ENCODE measurements around the gene SSR2.
"Not testable (repeated sequence)": the region's sequence is repeated elsewhere in the genome, so short reads cannot be mapped to it uniquely, and the experiment has no call there.

DNA sequence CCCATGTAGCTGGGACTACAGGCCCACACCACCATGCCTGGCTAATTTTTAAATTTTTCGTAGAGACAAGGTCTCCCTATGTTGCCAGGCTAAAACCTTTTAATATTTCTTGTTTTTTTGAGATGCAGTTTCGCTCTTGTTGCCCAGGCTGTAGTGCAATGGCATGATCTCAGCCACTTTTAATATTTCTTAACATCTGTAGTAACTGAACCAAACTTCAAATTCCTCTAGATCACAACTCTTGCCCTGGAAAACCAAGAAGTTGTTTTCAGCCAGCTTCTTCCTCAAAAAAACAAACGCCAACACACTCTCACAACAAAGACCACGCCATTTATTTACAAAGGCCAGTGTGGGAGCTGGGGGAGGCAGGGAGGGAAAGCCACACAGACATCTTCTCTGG lies 14.2 kb upstream of the SSR2 start:
- TF ChIP-seq, protein P1, sequence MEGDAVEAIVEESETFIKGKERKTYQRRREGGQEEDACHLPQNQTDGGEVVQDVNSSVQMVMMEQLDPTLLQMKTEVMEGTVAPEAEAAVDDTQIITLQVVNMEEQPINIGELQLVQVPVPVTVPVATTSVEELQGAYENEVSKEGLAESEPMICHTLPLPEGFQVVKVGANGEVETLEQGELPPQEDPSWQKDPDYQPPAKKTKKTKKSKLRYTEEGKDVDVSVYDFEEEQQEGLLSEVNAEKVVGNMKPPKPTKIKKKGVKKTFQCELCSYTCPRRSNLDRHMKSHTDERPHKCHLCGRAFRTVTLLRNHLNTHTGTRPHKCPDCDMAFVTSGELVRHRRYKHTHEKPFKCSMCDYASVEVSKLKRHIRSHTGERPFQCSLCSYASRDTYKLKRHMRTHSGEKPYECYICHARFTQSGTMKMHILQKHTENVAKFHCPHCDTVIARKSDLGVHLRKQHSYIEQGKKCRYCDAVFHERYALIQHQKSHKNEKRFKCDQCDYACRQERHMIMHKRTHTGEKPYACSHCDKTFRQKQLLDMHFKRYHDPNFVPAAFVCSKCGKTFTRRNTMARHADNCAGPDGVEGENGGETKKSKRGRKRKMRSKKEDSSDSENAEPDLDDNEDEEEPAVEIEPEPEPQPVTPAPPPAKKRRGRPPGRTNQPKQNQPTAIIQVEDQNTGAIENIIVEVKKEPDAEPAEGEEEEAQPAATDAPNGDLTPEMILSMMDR (conservative IDR thresholded peaks at IDR 0.05; ENCODE audit: low read length), result not testable (repeated sequence)
- not testable (repeated sequence) for TF ChIP-seq EZH2phosphoT487 (IDR thresholded peaks at IDR 0.05; ENCODE audit: borderline replicate concordance, low read depth, low read length)

All from OCI-LY7 (cell line).